Right ventricle myocardium inferior (tissue), 1 donor: ENCODE measurements around the gene NRIP1. TPM values are rescaled to one million over a fixed set of nuclear protein-coding genes. Genes with fewer than 3 reads are reported as not detected.

Source experiments
- ATAC-seq: fragments of 200-7000 bp; cut with Tn5 transposase; one replicate; pipeline ENCODE4 v1.9.1; 2020; ENCODE audit warnings: mild to moderate bottlenecking, moderate library complexity
- DNase-seq: peaks from one replicate; pipeline ENCODE4 v3.0.0; 2021; ENCODE audit errors: missing footprints
- intact Hi-C: fragments of 100-400 bp; cut with DNase I; formaldehyde crosslinking; loops from one replicate; pipeline ENCODE4 v1.11.0; 2022
- total RNA-seq: library from RNA; stranded (reverse); fragmentation: NEBNext Ultra II Directional; extraction: Animal tissue kit (Norgen Biotek cat#: 25700); gene quantifications from one replicate; pipeline ENCODE4 v1.2.1, GENCODE V29; 2021
- donor health status: DM: no; HTN: yes; CAD: no; lungs with severe emphysema.

Gene NRIP1
- total RNA-seq, 1 donor from 2014 or later = 16.0 TPM

- no peak for DNase-seq
- intact Hi-C loops = no loop called here
- no peak for ATAC-seq
Observed at GRCh38 chr21:14995695-14996490, 68.9 kb downstream of the NRIP1 start.

GRCh38 chr21:14995226-14995625 is 69.6 kb downstream of the NRIP1 start:
- intact Hi-C loops = no loop called here
- no peak for ATAC-seq

GRCh38 chr21:14993115-14993514 is 71.7 kb downstream of the NRIP1 start:
- no peak for ATAC-seq
- DNase-seq = no peak
- intact Hi-C loops = no loop called here

More at GRCh38 chr21:14995226-14995625, 69.6 kb downstream of the NRIP1 start:
- DNase-seq = no peak

GRCh38 chr21:14991957-14992356 is 72.8 kb downstream of the NRIP1 start:
- no peak for DNase-seq
- intact Hi-C loops = no loop called here
- ATAC-seq = no peak

GRCh38 chr21:14989359-14989758 is 75.4 kb downstream of the NRIP1 start:
- no peak for DNase-seq
- ATAC-seq = peak; percentile 87
- intact Hi-C loops = loop anchor here (5.0 kb wide), 1 partner anchor 73 kb away; the partner anchor contains the start of gene NRIP1

GRCh38 chr21:14988760-14989159 is 76.0 kb downstream of the NRIP1 start:
- ATAC-seq (no peak), DNase-seq (no peak)
- intact Hi-C loops = loop anchor here (5.0 kb wide), 1 partner anchor 74 kb away; the partner anchor contains the start of gene NRIP1

- no peak for DNase-seq
- intact Hi-C loops = loop anchor here (5.0 kb wide), 1 partner anchor 75 kb away; the partner anchor contains the start of gene NRIP1
- ATAC-seq = no peak
Observed at GRCh38 chr21:14987370-14988170, 77.2 kb downstream of the NRIP1 start.

- ATAC-seq = no peak
- no peak for DNase-seq
- intact Hi-C loops = loop anchor here (5.0 kb wide), 1 partner anchor 77 kb away; the partner anchor contains the start of gene NRIP1
Observed at GRCh38 chr21:14985306-14985705, 79.5 kb downstream of the NRIP1 start.

- ATAC-seq (no peak), DNase-seq (no peak)
- intact Hi-C loops = no loop called here
Observed at GRCh38 chr21:14982336-14982735, 82.5 kb downstream of the NRIP1 start.

- intact Hi-C loops = no loop called here
- no peak for DNase-seq
- ATAC-seq = no peak
Observed at GRCh38 chr21:14981246-14981645, 83.6 kb downstream of the NRIP1 start.

GRCh38 chr21:14979264-14979663 is 85.5 kb downstream of the NRIP1 start:
- DNase-seq (no peak), ATAC-seq (no peak)
- intact Hi-C loops = no loop called here

- no peak for ATAC-seq
- DNase-seq = no peak
- intact Hi-C loops = no loop called here
Observed at GRCh38 chr21:14977814-14978213, 87.0 kb downstream of the NRIP1 start.

- DNase-seq = no peak
- ATAC-seq = no peak
- intact Hi-C loops = no loop called here
Observed at GRCh38 chr21:14975136-14975919, 89.5 kb downstream of the NRIP1 start.

- no peak for ATAC-seq
Observed at GRCh38 chr21:14972678-14973077, 92.1 kb downstream of the NRIP1 start.

GRCh38 chr21:14968821-14969220 is 96.0 kb downstream of the NRIP1 start:
- DNase-seq (no peak), ATAC-seq (no peak)
- intact Hi-C loops = no loop called here

More at GRCh38 chr21:14972678-14973077, 92.1 kb downstream of the NRIP1 start:
- no peak for DNase-seq
- intact Hi-C loops = no loop called here

GRCh38 chr21:14968029-14968428 is 96.8 kb downstream of the NRIP1 start:
- ATAC-seq (no peak), DNase-seq (no peak)
- intact Hi-C loops = no loop called here

GRCh38 chr21:14964621-14965020 is 100.2 kb downstream of the NRIP1 start:
- no peak for ATAC-seq
- intact Hi-C loops = no loop called here
- DNase-seq = no peak

GRCh38 chr21:14962217-14962616 is 102.6 kb downstream of the NRIP1 start:
- ATAC-seq (no peak), DNase-seq (no peak)
- intact Hi-C loops = no loop called here

- DNase-seq (no peak), ATAC-seq (no peak)
- intact Hi-C loops = no loop called here
Observed at GRCh38 chr21:14961502-14961901, 103.3 kb downstream of the NRIP1 start.
